Endometrial microvascular endothelial cells (primary cell): ENCODE results near the gene METTL24. TPM values are rescaled to one million over a fixed set of nuclear protein-coding genes. Genes with fewer than 3 reads are reported as not detected.
"Not testable (repeated sequence)": the region's sequence is repeated elsewhere in the genome, so short reads cannot be mapped to it uniquely, and the experiment has no call there.

Experiments used
- in situ Hi-C: cut with HindIII; loops from 2 replicates; pipeline ENCODE4 v1.10.0; 2017; ENCODE audit warnings: low sequenced_read_pairs, low pct_unique_long_range_greater_than_20kb; ENCODE audit errors: inconsistent ontology term
- total RNA-seq: library from RNA; depleted of rRNA; stranded (reverse); fragments of >200 nt; gene quantifications from one replicate; pipeline ENCODE4 v1.2.3, GENCODE V29; 2015; ENCODE audit errors: inconsistent ontology term

Gene METTL24
- total RNA-seq, 1 donor from 2014 or later = not detected

- in situ Hi-C loops = no loop called here
Observed at GRCh38 chr6:110239526-110240274, 118.4 kb downstream of the METTL24 start.

- in situ Hi-C loops = not testable (repeated sequence)
Observed at GRCh38 chr6:110236007-110236406, 122.1 kb downstream of the METTL24 start.

GRCh38 chr6:110233770-110234374 lies 124.3 kb downstream of the METTL24 start:
- in situ Hi-C loops = no loop called here

GRCh38 chr6:110232450-110232849 lies 125.7 kb downstream of the METTL24 start:
- in situ Hi-C loops = no loop called here

GRCh38 chr6:110226261-110226660 lies 131.9 kb downstream of the METTL24 start:
- in situ Hi-C loops = no loop called here

- in situ Hi-C loops = no loop called here
Observed at GRCh38 chr6:110221738-110222137, 136.4 kb downstream of the METTL24 start.

- in situ Hi-C loops = no loop called here
Observed at GRCh38 chr6:110217266-110217665, 140.9 kb downstream of the METTL24 start.

GRCh38 chr6:110216140-110216539 lies 142.0 kb downstream of the METTL24 start:
- in situ Hi-C loops = no loop called here

- in situ Hi-C loops = no loop called here
Observed at GRCh38 chr6:110214338-110214737, 143.8 kb downstream of the METTL24 start.

- in situ Hi-C loops = no loop called here
Observed at GRCh38 chr6:110211753-110212152, 146.4 kb downstream of the METTL24 start.

- in situ Hi-C loops = no loop called here
Observed at GRCh38 chr6:110207652-110208051, 150.5 kb downstream of the METTL24 start.

GRCh38 chr6:110201151-110201884 lies 156.8 kb downstream of the METTL24 start:
- in situ Hi-C loops = no loop called here

GRCh38 chr6:110198561-110198960 lies 159.6 kb downstream of the METTL24 start:
- in situ Hi-C loops = no loop called here

GRCh38 chr6:110196874-110197273 lies 161.3 kb downstream of the METTL24 start:
- in situ Hi-C loops = no loop called here

GRCh38 chr6:110195639-110196038 lies 162.5 kb downstream of the METTL24 start:
- in situ Hi-C loops = no loop called here

Other genes starting within 250 kb of the METTL24 start
- 8.0 TPM for gene WASF1, start 178.7 kb downstream of the METTL24 start, total RNA-seq
- gene CDC40, start 177.9 kb downstream of the METTL24 start, total RNA-seq = 16.5 TPM
- gene DDO, start 57.2 kb upstream of the METTL24 start, total RNA-seq = 3.2 TPM
- 2.4 TPM for gene SLC22A16, start 118.3 kb upstream of the METTL24 start, total RNA-seq